Fibroblast of lung (primary cell): Measurements from ENCODE around the gene MRC1. TPM values are rescaled to one million over a fixed set of nuclear protein-coding genes. Genes with fewer than 3 reads are reported as not detected.

Experiments used
- DNase-seq, 2 donors: peaks; one replicate each; pipeline versions ENCODE4 v3.0.0 to v3.0.0-alpha.2; 2010; ENCODE audit warnings: low read depth in 2 of 2
- H2AFZ ChIP-seq: 2 replicates; pipeline ENCODE4 v1.5.1; 2012; ENCODE audit warnings: low read length, control low read depth, inconsistent platforms
- H3K27ac ChIP-seq: 2 replicates; pipeline ENCODE4 v1.5.1; 2011; ENCODE audit warnings: low read length, control low read depth; ENCODE audit not compliant: insufficient read depth
- H3K27me3 ChIP-seq: 2 replicates; pipeline ENCODE4 v1.5.1; 2011; ENCODE audit warnings: mild to moderate bottlenecking, low read length; ENCODE audit not compliant: control insufficient read depth, insufficient read depth
- H3K36me3 ChIP-seq: 2 replicates; pipeline ENCODE4 v1.5.1; 2011; ENCODE audit warnings: low read length; ENCODE audit not compliant: control insufficient read depth, insufficient read depth
- H3K4me1 ChIP-seq: 2 replicates; pipeline ENCODE4 v1.5.1; 2011; ENCODE audit warnings: low read length; ENCODE audit not compliant: control insufficient read depth, insufficient read depth; ENCODE audit errors: extremely low read depth
- H3K4me2 ChIP-seq: 2 replicates; pipeline ENCODE4 v1.5.1; 2011; ENCODE audit warnings: low read length, control low read depth; ENCODE audit not compliant: insufficient read depth; ENCODE audit errors: extremely low read depth
- H3K4me3 ChIP-seq, 4 experiments: fragments of 200-600 bp in 1 of 4; sonication (generic) in 1 of 4; replicated peaks in 1 of 4; 2 replicates each; pipeline ENCODE4 v1.5.1; 2011 to 2016; ENCODE audit warnings: low read length in 4 of 4, low read depth in 3 of 4, mild to moderate bottlenecking in 3 of 4, control low read depth in 2 of 4, inconsistent platforms in 1 of 4, mixed read lengths in 1 of 4; ENCODE audit not compliant: insufficient read depth in 1 of 4; ENCODE audit errors: control extremely low read depth in 1 of 4
- H3K79me2 ChIP-seq: 2 replicates; pipeline ENCODE4 v1.5.1; 2012; ENCODE audit warnings: mild to moderate bottlenecking, low read length, inconsistent platforms; ENCODE audit not compliant: control insufficient read depth, insufficient read depth
- H3K9ac ChIP-seq: 2 replicates; pipeline ENCODE4 v1.5.1; 2011; ENCODE audit warnings: mild to moderate bottlenecking, low read length, control low read depth; ENCODE audit not compliant: insufficient read depth
- H3K9me3 ChIP-seq: 2 replicates; pipeline ENCODE4 v1.5.1; 2012; ENCODE audit warnings: low read depth, low read length; ENCODE audit not compliant: control insufficient read depth, insufficient read depth
- H4K20me1 ChIP-seq: 2 replicates; pipeline ENCODE4 v1.5.1; 2011; ENCODE audit warnings: low read length; ENCODE audit not compliant: control insufficient read depth, insufficient read depth; ENCODE audit errors: extremely low read depth
- EZH2 ChIP-seq: IDR thresholded peaks from 2 replicates; pipeline ENCODE4 v1.5.1; 2012; ENCODE audit warnings: low read length, control low read depth, mild to moderate bottlenecking; ENCODE audit errors: missing control alignments
- polyA plus RNA-seq, 2 donors: library from polyadenylated mRNA; depleted of rRNA in 1 of 2; stranded (reverse) in 1 of 2; unstranded in 1 of 2; fragments of >200 nt; gene quantifications; 2 replicates each; pipeline ENCODE4 v1.2.1, GENCODE V29; 2011 to 2012; ENCODE audit warnings: missing spikeins in 1 of 2
- total RNA-seq: library from RNA; depleted of rRNA; stranded (reverse); fragments of >200 nt; gene quantifications from 2 replicates; pipeline ENCODE4 v1.2.1, GENCODE V29; 2014
- TF ChIP-seq, protein P1 (sequence below), 2 donors: IDR thresholded peaks in 1 of 2; conservative IDR thresholded peaks in 1 of 2; 1 replicate in 1 of 2; 2 replicates in 1 of 2; pipeline ENCODE4 v1.5.1; 2011 to 2012; ENCODE audit warnings: low read length in 2 of 2, control low read depth in 1 of 2, inconsistent platforms in 1 of 2, low read depth in 1 of 2, mild to moderate bottlenecking in 1 of 2

MRC1 gene
- total and polyA plus RNA-seq, 2 donors (not counting 1 experiment from before 2014, with no cell fraction given), result 0.01 TPM; not detected in 1

- H3K27ac ChIP-seq, result no peak overlapping the region
- no peaks in the 10 kb centered on the region for H3K36me3 ChIP-seq
- TF ChIP-seq EZH2, result no peak
- TF ChIP-seq, protein P1, sequence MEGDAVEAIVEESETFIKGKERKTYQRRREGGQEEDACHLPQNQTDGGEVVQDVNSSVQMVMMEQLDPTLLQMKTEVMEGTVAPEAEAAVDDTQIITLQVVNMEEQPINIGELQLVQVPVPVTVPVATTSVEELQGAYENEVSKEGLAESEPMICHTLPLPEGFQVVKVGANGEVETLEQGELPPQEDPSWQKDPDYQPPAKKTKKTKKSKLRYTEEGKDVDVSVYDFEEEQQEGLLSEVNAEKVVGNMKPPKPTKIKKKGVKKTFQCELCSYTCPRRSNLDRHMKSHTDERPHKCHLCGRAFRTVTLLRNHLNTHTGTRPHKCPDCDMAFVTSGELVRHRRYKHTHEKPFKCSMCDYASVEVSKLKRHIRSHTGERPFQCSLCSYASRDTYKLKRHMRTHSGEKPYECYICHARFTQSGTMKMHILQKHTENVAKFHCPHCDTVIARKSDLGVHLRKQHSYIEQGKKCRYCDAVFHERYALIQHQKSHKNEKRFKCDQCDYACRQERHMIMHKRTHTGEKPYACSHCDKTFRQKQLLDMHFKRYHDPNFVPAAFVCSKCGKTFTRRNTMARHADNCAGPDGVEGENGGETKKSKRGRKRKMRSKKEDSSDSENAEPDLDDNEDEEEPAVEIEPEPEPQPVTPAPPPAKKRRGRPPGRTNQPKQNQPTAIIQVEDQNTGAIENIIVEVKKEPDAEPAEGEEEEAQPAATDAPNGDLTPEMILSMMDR (conservative IDR thresholded peaks at IDR 0.05 in 1 of 2, IDR thresholded peaks at IDR 0.05 in 1 of 2; ENCODE audit: low read depth in 1 of 2, low read length in 2 of 2), result no peak
- DNase-seq, result no peak
- peaks cover 4% of the 10 kb centered on the region for H3K27me3 ChIP-seq
- H4K20me1 ChIP-seq, result no peaks in the 10 kb centered on the region
- H3K4me2 ChIP-seq, result no peak overlapping the region
- H3K9ac ChIP-seq, result no peak overlapping the region
- H3K4me3 ChIP-seq, result no peak overlapping the region
- H3K79me2 ChIP-seq, result no peaks in the 10 kb centered on the region
- H3K9me3 ChIP-seq, result no peaks in the 10 kb centered on the region
- H2AFZ ChIP-seq, result no peak overlapping the region
- no peaks in the 10 kb centered on the region for H3K4me1 ChIP-seq
Measured at GRCh38 chr10:17865351-17865750, 56.2 kb downstream of the MRC1 start.

GRCh38 chr10:17866346-17866745 is 57.2 kb downstream of the MRC1 start:
- no peak overlapping the region for H3K27ac ChIP-seq
- no peak for DNase-seq
- no peaks in the 10 kb centered on the region for H4K20me1 ChIP-seq
- no peaks in the 10 kb centered on the region for H3K36me3 ChIP-seq
- no peak overlapping the region for H3K9ac ChIP-seq
- peaks cover 4% of the 10 kb centered on the region for H3K27me3 ChIP-seq
- H3K9me3 ChIP-seq, result no peaks in the 10 kb centered on the region
- no peak overlapping the region for H2AFZ ChIP-seq
- H3K79me2 ChIP-seq, result no peaks in the 10 kb centered on the region
- no peaks in the 10 kb centered on the region for H3K4me1 ChIP-seq
- no peak overlapping the region for H3K4me2 ChIP-seq
- TF ChIP-seq, protein P1 (conservative IDR thresholded peaks at IDR 0.05 in 1 of 2, IDR thresholded peaks at IDR 0.05 in 1 of 2; ENCODE audit: low read depth in 1 of 2, low read length in 2 of 2), result no peak
- no peak for TF ChIP-seq EZH2
- H3K4me3 ChIP-seq, result no peak overlapping the region

DNA sequence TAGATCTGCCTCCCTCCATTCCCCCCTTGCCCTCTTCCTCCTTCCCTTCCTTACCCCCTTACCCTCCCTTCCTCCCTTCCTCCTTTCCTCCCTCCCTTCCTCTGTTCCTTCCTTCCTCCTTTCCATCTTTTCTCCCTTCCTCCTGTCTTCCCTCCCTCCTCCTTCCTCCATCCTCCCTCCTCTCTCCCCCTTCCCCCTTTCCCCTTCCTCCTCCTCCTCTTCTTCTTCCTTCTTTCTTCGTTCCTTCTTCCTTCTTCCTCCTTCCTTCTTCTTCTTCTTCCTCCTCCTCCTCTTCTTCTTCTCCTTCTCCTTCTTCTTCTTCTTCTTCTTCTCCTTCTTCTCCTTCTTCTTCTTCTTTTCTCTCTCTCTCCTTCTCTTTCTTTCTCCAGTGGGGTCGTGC is 57.9 kb downstream of the MRC1 start:
- Histone ChIP-seq H3K27ac (no peak overlapping the region), H3K4me2 (no peak overlapping the region), H4K20me1 (no peaks in the 10 kb centered on the region), H3K4me1 (no peaks in the 10 kb centered on the region), H3K27me3 (peaks cover 4% of the 10 kb centered on the region), H3K9me3 (no peaks in the 10 kb centered on the region), H3K4me3 (no peak overlapping the region), H3K36me3 (no peaks in the 10 kb centered on the region), H3K9ac (no peak overlapping the region), H2AFZ (no peak overlapping the region), H3K79me2 (no peaks in the 10 kb centered on the region)
- TF ChIP-seq, protein P1 (conservative IDR thresholded peaks at IDR 0.05 in 1 of 2, IDR thresholded peaks at IDR 0.05 in 1 of 2; ENCODE audit: low read depth in 1 of 2, low read length in 2 of 2), result no peak
- TF ChIP-seq EZH2, result no peak
- DNase-seq, result no peak
